Measurements from ENCODE around the gene PRAMEF12. TPM values are rescaled to one million over a fixed set of nuclear protein-coding genes. Genes with fewer than 3 reads are reported as not detected.
"Not testable (repeated sequence)": the region's sequence is repeated elsewhere in the genome, so short reads cannot be mapped to it uniquely, and the experiment has no call there.

PRAMEF12 gene
- not detected for total RNA-seq

- 91% methylated on average over 5 of the region's 5 CpGs for WGBS
- no peak within 1 kb of the TSS for H3K27ac ChIP-seq
- no peaks in the 10 kb centered on the region for H3K9me3 ChIP-seq
- peaks cover 21% of the 10 kb centered on the region for H3K27me3 ChIP-seq
- H3K4me3 ChIP-seq = no peak within 1 kb of the TSS
- no peaks in the 10 kb centered on the region for H3K36me3 ChIP-seq
- no peak for DNase-seq (ENCODE audit: low spot score in 2 of 2)
- H3K4me1 ChIP-seq = no peaks in the 10 kb centered on the region
- TF ChIP-seq POLR2A (IDR thresholded peaks at IDR 0.05) (no peak), POLR2AphosphoS5 (IDR thresholded peaks at IDR 0.05) (no peak), CTCF (IDR thresholded peaks at IDR 0.05) (no peak), EP300 (IDR thresholded peaks at IDR 0.05) (no peak)
These were observed at the start of gene PRAMEF12 for GRCh38 chr1:12773438-12773837. PRAMEF12 (plus strand) TSS chr1:12773738; CDS start chr1:12774868, 1,130 bp downstream.

GRCh38 chr1:12728391-12728790, 45.1 kb upstream of the PRAMEF12 start:
- no peaks in the 10 kb centered on the region for H3K36me3 ChIP-seq
- H3K4me1 ChIP-seq = no peaks in the 10 kb centered on the region
- no peak overlapping the region for H3K27ac ChIP-seq
- peaks cover 6% of the 10 kb centered on the region for H3K27me3 ChIP-seq
- WGBS = 91% methylated on average over 2 of the region's 2 CpGs
- no peak overlapping the region for H3K4me3 ChIP-seq
- peaks cover 8% of the 10 kb centered on the region for H3K9me3 ChIP-seq
- no peak for DNase-seq (ENCODE audit: low spot score in 2 of 2)
- TF ChIP-seq POLR2A (IDR thresholded peaks at IDR 0.05) (no peak), CTCF (IDR thresholded peaks at IDR 0.05) (no peak), POLR2AphosphoS5 (IDR thresholded peaks at IDR 0.05) (no peak), EP300 (IDR thresholded peaks at IDR 0.05) (no peak)

GRCh38 chr1:12730156-12730555, 43.4 kb upstream of the PRAMEF12 start:
- DNase-seq (ENCODE audit: low spot score in 2 of 2) = no peak
- TF ChIP-seq CTCF (IDR thresholded peaks at IDR 0.05) = no peak
- TF ChIP-seq POLR2A (IDR thresholded peaks at IDR 0.05) = no peak
- TF ChIP-seq POLR2AphosphoS5 (IDR thresholded peaks at IDR 0.05) = no peak
- TF ChIP-seq EP300 (IDR thresholded peaks at IDR 0.05) = no peak
- Histone ChIP-seq H3K4me3 (no peak overlapping the region), H3K27ac (no peak overlapping the region), H3K27me3 (peaks cover 12% of the 10 kb centered on the region), H3K9me3 (peaks cover 8% of the 10 kb centered on the region), H3K36me3 (no peaks in the 10 kb centered on the region), H3K4me1 (no peaks in the 10 kb centered on the region)
- 85% methylated on average over 1 of the region's 1 CpG for WGBS

GRCh38 chr1:12731084-12731483, 42.5 kb upstream of the PRAMEF12 start:
- whole genome bisulfite sequencing = 92% methylated on average over 2 of the region's 2 CpGs
- H3K4me1 ChIP-seq; DNase-seq (ENCODE audit: low spot score in 2 of 2); H3K9me3 ChIP-seq; H3K4me3 ChIP-seq; H3K27ac ChIP-seq; H3K36me3 ChIP-seq: not testable (repeated sequence)
- peaks cover 12% of the 10 kb centered on the region for H3K27me3 ChIP-seq

- Histone ChIP-seq H3K27ac (no peak overlapping the region), H3K4me1 (no peaks in the 10 kb centered on the region), H3K27me3 (peaks cover 22% of the 10 kb centered on the region), H3K4me3 (no peak overlapping the region), H3K36me3 (no peaks in the 10 kb centered on the region), H3K9me3 (peaks cover 8% of the 10 kb centered on the region)
- no peak for DNase-seq (ENCODE audit: low spot score in 2 of 2)
- TF ChIP-seq EP300 (IDR thresholded peaks at IDR 0.05) = no peak
- TF ChIP-seq POLR2AphosphoS5 (IDR thresholded peaks at IDR 0.05) = no peak
- TF ChIP-seq POLR2A (IDR thresholded peaks at IDR 0.05) = no peak
- no peak for TF ChIP-seq CTCF (IDR thresholded peaks at IDR 0.05)
- WGBS = 44% methylated on average over 3 of the region's 3 CpGs
These were observed 38.9 kb upstream of the PRAMEF12 start for GRCh38 chr1:12734651-12735050.

- no peak for DNase-seq (ENCODE audit: low spot score in 2 of 2)
- Histone ChIP-seq H3K27me3 (peaks cover 22% of the 10 kb centered on the region), H3K4me1 (no peaks in the 10 kb centered on the region), H3K4me3 (no peak overlapping the region), H3K36me3 (no peaks in the 10 kb centered on the region), H3K9me3 (no peaks in the 10 kb centered on the region), H3K27ac (no peak overlapping the region)
- WGBS = 90% methylated on average over 1 of the region's 1 CpG
- TF ChIP-seq POLR2AphosphoS5 (IDR thresholded peaks at IDR 0.05) (no peak), POLR2A (IDR thresholded peaks at IDR 0.05) (no peak), EP300 (IDR thresholded peaks at IDR 0.05) (no peak), CTCF (IDR thresholded peaks at IDR 0.05) (no peak)
These were observed 34.6 kb upstream of the PRAMEF12 start for GRCh38 chr1:12738934-12739333.
